ENCODE results near the gene ANXA8.
"Not testable (repeated sequence)": the region's sequence is repeated elsewhere in the genome, so short reads cannot be mapped to it uniquely, and the experiment has no call there.

ANXA8 gene, protein sequence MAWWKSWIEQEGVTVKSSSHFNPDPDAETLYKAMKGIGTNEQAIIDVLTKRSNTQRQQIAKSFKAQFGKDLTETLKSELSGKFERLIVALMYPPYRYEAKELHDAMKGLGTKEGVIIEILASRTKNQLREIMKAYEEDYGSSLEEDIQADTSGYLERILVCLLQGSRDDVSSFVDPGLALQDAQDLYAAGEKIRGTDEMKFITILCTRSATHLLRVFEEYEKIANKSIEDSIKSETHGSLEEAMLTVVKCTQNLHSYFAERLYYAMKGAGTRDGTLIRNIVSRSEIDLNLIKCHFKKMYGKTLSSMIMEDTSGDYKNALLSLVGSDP

DNA sequence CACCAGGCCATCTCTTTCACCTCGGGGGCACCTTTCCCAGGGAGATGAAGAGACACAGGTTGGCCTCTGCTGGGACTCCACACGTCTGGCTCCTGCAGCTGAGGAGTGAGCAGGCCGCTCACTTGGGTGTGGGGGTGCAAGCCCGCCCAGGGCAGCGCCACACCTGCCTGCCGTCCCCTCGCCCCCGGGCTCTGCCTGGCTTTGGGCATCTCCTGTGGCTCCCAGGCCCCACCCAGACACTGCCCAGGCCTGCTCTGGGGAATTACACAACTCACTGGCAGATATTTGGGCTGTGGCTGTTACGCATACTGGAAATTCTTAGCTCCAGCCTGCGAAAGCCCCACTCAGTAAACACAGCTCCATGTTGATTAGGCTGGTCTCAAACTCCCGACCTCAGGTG lies at the start of gene ANXA8:
Gene ANXA8 (minus strand): TSS at position 193 of the 400 bp plus-strand sequence. CDS start 182 bp downstream, at position 11.
- ATAC-seq: not testable (repeated sequence)

DNA sequence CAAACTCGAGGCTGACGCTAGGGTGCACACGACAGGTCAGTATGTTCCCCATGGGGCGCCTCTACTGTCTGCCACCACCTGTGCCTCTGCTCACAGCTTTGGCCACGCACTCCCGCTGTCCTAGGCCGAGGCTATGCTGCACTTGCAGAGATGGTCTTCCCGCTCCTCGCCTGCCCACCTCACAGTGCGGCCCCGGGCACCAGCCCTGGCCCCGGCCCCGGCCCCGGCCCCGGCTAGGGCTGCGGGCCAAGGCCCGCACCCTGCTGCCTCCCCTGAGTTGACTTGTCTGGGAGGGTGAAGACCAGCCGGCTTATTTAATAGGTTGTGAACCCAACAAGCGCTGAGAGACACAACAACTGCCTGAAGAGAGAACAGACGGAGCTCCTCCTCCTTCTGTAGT lies 39.6 kb upstream of the ANXA8 start, which contains the start of gene AGAP9:
Gene AGAP9 (minus strand): TSS at position 164 of the 400 bp plus-strand sequence. CDS start 112 bp downstream, at position 52.
- ATAC-seq: not testable (repeated sequence)

DNA sequence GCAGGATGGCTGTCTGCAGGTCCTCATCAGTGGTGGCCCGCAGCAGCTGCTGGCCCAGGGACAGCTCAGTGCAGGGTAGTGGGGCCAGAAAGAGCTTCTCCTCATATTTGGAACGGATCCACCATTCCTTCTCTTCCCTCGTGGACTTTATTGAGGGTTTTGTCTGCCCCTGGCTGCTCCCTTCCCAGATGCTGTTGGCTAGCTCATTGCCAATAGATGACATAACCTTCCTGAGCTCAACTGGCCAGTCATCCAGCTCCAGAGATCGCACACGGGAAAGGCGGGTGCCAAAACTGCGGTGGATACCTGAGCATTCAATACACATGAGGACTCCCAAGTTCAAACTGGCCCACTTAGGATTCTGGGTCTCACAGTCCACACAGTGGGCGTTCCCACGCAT lies 18.4 kb upstream of the ANXA8 start:
- ATAC-seq: not testable (repeated sequence)

DNA sequence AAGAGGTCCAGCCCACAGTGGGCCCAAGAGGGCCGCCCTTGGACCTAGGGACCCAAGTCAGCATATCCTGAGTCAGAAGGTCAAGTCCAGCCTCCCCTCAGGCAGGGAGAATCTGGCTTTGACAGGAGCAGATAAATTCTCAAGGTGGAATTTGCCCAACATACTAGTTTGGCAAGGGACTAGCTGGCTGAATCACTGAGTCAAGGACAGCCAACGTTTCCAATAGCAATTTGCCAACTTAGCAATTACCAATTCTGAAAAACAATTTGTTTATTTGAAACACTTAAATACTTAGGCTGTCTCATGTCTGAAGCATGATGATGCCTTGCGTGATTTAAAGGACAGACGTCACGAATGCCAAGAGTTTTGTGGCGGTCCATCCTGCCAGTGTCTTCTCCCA lies 10.3 kb upstream of the ANXA8 start:
- not testable (repeated sequence) for ATAC-seq

DNA sequence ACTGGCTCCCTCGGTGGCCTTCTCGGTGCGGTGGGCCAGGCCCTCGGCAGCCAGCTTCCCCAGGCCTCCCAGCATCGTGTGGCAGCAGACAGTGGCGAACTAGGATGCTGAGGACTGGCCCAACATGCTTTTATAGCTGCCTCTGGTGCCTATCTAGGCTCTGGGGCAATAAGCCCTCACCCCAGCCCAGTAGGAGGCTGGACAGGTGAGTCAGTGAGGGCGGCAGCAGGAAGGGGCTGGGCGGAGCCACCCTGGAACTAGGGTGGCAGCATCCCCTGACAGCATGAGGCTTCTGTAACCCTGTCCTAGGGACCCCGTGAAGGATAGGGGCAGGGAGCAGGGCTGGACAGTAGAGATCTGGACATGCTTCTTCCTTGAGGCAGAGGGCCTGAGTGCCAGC lies 7.7 kb upstream of the ANXA8 start, which contains the start of gene FAM25G:
Gene FAM25G (minus strand): TSS at position 101 of the 400 bp plus-strand sequence. CDS start 26 bp downstream, at position 75.
- not testable (repeated sequence) for ATAC-seq

DNA sequence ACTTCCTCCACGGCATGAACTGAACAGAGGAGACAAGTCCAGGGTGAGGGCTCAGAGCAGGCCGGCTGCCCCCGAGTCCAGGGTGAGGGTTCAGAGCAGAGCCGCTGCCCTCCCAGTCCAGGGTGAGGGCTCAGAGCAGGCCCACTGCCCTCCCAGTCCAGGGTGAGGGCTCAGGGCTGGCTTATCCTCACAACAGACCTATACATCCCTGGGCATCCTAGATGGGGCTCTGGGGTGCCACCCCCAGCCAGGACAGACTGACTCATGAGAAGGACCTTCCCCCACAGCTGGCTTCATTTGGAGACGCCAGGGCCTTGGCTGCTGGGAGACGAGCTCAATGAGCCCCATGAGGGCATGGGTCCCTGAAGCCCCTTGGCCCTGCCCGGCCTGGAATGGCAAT lies 5.7 kb upstream of the ANXA8 start:
- not testable (repeated sequence) for ATAC-seq

DNA sequence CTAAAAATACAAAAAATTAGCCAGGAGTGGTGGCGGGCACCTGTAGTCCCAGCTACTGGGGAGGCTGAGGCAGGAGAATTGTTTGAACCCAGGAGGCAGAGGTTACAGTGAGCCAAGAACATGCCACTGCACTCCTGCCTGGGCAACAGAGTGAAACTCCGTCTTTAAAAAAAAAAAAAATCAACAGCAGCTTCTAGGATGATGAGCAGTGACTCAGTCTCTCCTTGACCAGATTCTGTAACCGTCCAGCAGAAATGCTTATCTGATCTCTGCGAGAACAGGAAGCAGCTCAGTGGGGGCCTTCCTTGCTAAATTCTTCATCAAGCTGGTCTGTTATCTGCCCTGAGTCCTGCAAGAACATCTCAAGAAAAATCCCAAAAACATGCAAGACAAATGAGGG lies 2.0 kb upstream of the ANXA8 start:
- ATAC-seq: not testable (repeated sequence)

DNA sequence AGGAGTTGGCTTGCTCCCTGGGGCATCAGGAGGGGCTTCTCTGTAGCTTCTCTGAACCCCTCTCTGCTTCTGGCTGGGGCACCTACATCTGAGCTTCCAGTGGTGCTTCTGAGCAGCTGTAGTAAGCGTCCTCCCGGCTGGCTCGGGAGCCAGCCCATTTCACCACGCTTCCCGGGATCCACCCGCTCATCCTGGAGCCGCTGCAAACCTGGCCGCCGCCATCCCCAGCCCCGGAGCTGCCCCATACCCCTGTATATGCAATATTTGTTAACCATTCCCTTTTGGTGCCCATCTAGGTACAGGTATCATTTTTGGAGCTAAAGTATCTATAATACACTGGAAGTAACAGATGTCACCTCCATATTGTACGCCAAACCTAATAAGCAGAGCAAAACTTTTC lies 871 bp upstream of the ANXA8 start:
- not testable (repeated sequence) for ATAC-seq

DNA sequence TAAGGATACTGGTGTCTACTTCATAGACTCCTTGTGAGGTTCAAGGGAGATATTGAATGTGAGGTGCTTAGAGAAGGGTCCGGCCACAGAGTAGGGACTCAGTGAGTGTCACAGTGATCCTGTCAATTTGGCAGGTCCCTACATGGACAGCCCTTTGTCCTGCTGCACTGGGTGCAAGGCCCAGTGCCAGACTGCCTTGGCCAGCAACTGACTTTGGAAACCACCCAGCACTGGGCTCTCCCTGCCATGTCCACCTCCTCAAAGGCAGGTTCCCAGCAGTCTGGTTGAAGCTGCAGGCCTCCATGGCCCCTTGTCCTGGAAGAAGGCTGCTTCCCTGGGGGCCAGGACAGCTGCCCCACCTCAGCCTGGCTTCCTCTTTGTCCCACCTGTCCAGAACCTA lies 1.5 kb downstream of the ANXA8 start:
- ATAC-seq: not testable (repeated sequence)

DNA sequence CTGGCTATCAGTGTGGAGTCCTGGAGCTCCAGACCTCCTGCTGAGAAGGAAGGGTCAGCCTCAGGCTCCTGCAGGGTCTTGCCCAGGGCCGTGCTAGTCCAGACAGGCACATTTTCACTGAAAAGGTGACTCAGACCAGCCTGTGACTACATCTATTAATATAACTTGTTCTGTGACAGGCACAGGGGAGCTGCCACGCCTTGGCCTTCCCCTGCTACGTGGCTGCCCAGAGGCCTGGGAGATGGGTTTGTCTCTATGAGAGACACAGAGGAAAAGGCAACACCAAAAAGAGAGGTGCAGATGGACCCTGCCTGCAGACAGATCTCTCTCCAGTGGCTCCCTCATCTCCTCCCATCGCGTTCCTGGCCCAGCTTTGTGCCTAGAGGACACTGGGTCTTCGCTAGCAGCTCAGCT lies 2.1 kb downstream of the ANXA8 start:
- not testable (repeated sequence) for ATAC-seq

DNA sequence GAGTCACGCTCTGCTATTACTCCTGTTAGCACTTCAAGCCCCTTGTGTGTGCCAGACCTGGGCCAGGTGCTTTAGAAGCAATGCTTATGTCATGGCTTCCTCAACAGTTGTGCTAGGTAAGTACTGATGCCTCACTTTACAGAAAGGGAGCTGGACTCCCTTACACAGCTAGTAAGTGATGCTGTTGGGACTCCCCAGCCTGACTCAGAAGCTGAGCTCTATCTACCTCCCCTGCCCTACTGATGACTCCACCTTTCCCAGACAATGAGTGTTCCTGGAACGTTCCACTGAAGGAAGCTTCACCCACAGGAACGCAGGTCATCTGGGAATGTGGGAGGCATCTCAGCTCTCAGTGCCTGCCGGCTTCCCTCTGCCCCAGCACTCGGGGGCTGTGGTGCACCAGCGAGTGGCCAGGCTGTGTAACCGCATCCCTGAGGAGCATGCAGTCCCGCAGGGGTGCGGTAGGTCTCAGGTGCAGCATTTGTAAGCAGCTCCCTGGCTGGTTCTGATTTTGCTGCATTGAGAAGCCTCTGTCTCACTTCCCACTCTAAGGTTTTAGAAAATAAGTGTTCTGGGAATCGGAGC lies 2.6 kb downstream of the ANXA8 start:
- ATAC-seq: peak in 1 of 2 donors; percentile 68

DNA sequence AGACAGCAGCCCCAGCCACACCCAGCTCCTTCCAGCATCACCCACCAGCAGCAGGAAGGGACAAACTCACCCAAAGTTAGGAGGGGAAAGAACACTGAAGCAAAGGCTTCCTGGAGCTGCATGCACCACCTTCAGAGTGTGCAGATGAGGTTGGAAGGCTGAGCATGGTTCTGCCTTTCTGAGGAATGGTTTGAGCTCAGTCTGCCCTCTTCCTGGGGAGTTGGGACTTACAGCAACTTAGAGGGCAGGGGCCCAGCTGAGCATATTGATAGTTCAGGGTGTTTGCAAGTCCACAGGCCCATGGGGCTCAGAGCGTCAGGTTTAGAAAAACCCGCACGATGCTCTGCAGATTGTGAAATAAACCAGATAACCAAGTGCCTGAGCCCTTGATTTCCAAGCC lies 3.8 kb downstream of the ANXA8 start:
- ATAC-seq: not testable (repeated sequence)

DNA sequence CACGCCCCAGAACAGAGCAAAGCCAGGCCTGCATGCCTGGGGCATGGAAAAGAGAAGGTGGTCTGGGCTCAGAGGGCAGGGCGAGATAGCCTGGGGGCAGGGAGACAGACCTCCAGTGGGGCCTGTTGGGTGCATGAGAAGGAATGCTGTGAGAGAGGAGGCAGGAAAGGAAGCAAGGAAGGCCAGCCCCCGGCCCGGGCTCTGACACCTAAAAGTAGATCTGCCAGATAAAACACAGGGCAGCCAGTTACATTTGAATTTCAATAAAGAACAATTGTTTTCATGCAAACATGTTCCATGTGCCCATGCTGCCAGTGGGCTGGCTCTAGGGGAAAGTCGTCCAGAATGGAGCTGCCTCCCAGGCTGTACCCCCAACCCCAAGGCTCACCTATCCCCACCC lies 5.8 kb downstream of the ANXA8 start:
- not testable (repeated sequence) for ATAC-seq

DNA sequence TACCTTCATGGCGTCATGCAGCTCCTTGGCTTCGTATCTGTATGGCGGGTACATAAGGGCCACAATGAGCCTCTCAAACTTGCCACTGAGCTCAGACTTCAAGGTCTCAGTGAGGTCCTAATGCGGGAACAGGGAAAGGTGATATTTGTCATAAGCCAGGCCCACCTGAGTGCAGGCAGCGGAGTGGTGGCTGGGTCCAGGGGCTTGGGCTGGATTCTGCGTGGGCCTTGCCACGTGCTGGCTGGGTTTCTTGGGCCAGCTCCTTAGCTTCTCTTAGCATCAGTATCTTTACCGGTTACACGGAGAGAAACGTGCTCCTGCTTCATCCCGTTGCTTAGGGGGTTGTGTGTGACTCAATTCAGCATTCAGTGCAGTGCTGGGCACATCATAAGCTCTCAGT lies 6.8 kb downstream of the ANXA8 start:
- not testable (repeated sequence) for ATAC-seq

DNA sequence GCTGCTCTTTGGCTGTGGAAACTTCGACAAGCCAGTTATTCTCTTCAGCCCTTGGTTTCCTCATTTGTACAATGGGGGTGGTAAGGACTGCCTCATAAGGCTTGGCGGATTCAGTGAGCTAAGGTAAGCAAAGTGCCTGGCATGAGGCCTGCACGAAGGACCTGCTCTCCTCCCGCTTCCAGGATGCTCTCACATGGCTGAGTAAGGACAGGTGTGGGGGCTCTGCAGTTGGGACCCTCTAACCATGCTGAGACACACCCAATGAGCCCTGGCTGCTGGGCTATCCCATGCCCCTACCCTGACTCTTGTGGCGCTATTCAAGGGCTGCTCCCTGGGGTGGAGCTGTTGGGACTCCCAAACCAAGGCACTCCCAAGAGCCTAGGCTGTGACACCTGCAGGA lies 8.8 kb downstream of the ANXA8 start:
- not testable (repeated sequence) for ATAC-seq

DNA sequence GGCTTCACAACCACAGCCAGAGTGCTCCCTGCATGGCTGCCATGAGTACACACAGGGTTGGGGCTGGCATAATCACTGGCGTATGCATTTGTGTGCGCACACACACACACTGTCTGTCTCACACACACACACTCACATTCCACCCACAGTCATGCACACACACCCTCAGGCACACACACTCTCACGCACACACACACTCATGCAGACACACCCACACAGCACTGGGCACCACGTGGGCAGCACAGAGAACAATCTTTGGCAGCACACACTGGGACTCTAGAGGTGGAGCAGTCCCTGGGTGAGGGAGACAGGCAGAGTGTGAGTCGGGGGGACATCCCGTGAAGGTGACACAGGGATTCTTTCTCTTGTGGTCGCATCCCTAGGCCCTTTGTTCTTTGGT lies 10.4 kb downstream of the ANXA8 start:
- ATAC-seq: not testable (repeated sequence)

DNA sequence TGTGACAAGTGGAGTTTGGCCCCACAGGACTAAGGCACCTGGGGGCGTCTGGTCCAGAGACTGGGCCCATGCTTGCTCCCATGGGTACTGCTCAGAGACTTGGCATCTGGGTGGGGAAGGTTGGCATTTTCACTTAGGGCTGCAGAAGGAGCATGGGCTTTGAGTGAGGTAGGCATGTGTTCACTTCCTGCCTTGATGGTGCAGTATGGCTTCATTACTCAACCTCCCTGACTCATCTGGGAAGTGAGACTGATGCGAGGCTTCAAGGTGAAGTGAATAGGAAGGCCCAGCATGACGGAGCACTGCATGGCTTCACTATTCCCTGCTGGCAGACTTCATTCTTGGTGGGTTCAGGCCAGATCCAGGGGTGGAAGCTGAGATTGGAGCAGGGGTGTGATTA lies 11.3 kb downstream of the ANXA8 start:
- peak; percentile 72 to 85 for ATAC-seq

DNA sequence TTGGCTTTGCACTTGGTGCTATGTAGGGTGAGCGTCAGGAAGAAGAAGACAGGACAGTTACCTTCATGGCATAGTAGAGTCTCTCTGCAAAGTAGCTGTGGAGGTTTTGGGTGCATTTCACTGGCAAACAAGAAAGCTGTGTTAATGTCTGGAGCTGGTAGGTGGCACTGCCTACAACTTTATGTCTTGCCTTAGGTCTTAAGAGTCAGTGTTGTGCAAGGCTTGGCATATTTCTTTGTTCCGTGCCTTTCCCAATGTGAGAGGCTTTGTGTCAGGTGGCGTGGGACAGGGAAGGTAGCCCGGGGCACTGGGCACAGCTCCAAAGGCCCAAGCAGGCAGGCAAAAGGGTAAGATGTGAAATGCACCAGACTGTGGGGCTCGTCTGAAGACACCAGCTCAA lies 11.8 kb downstream of the ANXA8 start:
- not testable (repeated sequence) for ATAC-seq

DNA sequence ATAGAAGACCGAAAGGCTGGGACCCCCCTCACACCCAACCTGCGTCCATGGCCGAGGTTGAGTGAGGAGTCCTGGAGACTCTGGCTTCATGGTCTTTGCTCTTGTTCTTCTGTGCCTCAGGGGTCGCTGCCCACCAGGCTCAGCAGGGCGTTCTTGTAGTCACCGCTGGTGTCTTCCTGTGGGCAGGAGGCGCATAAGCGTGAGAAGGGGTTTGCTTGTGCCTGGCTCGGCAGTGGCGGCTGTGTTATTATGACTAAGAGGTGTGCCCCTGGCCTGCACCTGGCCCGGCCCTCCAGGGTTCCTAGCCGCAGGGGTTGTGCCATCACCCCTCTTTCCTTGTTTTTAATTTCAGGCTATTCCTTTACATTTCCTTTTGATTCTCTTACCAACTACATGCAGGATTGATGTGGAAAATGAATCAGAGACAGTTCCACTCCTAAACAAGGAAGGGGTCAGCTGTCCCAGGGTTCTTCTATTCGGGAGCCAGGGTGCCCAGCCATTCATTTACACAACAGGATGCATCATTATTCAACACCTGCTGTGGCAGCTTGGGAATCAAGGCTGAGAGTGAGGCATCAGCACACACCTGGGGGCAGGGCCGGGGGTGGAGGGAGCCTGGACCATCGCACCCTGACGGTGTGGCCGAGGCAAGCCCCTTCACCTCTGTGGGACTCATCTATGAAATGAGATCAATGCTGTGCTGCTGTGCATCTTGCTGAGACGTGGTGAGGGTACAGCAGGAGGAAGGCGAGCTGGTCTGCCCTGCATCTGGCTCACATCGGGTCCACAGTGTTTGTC lies 15.0 kb downstream of the ANXA8 start:
- not testable (repeated sequence) for ATAC-seq

DNA sequence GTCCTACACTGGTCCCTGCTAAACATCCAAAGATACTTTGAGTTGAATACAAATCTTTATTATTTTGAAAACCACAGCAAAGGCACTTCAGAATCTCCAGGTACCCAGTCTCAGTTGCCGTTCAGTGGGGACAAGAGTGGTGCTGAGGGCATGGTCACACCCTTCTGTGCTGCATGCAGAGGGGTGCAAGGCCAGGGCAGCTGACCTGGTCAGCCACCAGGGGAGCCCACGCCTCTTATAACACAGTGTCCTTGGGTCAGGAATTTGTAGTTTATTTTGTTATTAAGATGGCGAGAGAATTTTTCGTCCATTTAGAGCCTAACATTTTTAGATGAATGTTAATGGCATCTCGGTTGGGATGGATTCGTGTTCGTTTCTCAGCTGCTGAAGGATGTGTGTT lies 16.0 kb downstream of the ANXA8 start:
- ATAC-seq: not testable (repeated sequence)

DNA sequence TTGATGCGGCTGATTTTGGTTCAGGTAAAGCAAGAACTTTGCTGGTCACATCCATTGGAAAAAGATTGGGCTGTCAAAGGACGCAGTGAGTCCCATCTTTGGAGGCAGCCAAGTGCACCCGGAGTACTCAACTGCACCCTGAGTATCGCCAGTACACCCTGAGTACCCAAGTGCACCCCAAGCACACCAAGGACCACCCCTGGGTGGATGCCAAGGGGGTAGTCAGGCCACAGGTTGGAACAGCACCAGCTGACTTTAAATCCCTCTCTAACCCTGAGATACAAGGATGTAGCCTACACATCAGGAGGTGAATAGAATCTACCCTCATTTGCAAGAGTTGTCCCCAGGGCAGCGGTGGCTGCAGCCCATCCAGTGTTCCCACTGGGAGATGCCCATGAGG lies 16.5 kb downstream of the ANXA8 start:
- ATAC-seq: not testable (repeated sequence)

DNA sequence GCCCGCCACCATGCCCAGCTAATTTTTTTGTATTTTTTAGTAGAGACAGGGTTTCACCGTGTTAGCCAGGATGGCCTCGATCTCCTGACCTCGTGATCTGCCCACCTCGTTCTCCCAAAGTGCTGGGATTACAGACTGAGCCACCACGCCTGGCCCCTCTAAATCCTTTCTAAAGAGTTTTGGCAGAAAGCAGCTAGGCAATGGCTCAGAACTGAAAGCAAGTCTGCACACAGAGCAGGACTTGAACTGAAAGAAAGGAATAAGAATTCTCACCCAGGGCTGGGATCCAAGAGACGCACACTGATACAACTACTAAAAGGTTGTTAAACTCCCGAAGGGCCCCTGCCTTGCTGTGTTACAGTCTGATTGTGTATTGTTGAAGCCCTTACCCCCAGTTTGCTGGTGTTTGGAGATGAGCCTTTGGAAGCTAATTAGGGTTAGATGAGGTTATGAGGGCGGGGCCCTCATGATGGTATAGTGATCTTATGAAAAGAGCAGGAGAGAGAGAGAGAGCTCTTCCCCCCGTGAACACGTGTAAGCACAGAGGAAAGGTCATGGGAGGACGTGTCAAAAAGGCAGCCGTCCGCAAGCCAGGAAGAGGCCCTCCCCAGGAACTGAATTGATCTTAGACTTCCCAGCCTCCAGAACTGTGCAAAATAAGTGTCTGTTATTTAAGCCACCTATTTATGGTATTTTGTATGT lies 18.5 kb downstream of the ANXA8 start:
- not testable (repeated sequence) for ATAC-seq
